Panc1 (cell line): ENCODE results near the gene SOX9. TPM values are rescaled to one million over a fixed set of nuclear protein-coding genes. Genes with fewer than 3 reads are reported as not detected.

Source experiments
- ATAC-seq: fragments of 200-7000 bp; cut with Tn5 transposase; 2 replicates; pipeline ENCODE4 v1.9.1; 2020; ENCODE audit warnings: mild to moderate bottlenecking, moderate library complexity
- BruUV-seq: library from RNA; stranded (reverse); fragments of 400-500 nt; replicated peaks from 2 replicates; lab custom pipeline; 2021; lab: Mats Ljungman, UMichigan
- CTCF ChIA-PET: fragments of 300-600 bp; sonication (Branson Sonifier 250); formaldehyde crosslinking; loops from one replicate; lab custom pipeline; 2022; ENCODE audit warnings: antibody characterized with exemption; lab: Charles Lee
- POLR2A ChIA-PET: fragments of 300-600 bp; sonication (Branson Sonifier 250); formaldehyde crosslinking; loops from one replicate; lab custom pipeline; 2022; ENCODE audit warnings: antibody characterized with exemption; lab: Charles Lee
- DNase-seq: peaks from one replicate; pipeline ENCODE4 v3.0.0-alpha.2; 2010; ENCODE audit warnings: low read depth, low spot score
- H3K27ac ChIP-seq: 2 replicates; pipeline ENCODE4 v1.5.1; 2011; ENCODE audit warnings: mild to moderate bottlenecking, low read length, inconsistent platforms
- H3K27me3 ChIP-seq: fragments of 200-500 bp; sonication (Bioruptor generic); 2 replicates; pipeline ENCODE4 v1.6.0; 2014; ENCODE audit warnings: low read length, inconsistent platforms; ENCODE audit not compliant: control insufficient read depth, insufficient read depth
- H3K36me3 ChIP-seq: fragments of 200-500 bp; sonication (Bioruptor generic); 2 replicates; pipeline ENCODE4 v1.5.1; 2014; ENCODE audit warnings: inconsistent platforms, mild to moderate bottlenecking, low read length, moderate library complexity; ENCODE audit not compliant: control insufficient read depth, insufficient read depth
- H3K4me1 ChIP-seq: 2 replicates; pipeline ENCODE4 v1.5.1; 2011; ENCODE audit warnings: inconsistent platforms, mild to moderate bottlenecking, low read length, moderate library complexity; ENCODE audit not compliant: control insufficient read depth, insufficient read depth
- H3K4me3 ChIP-seq, 2 experiments: 2 replicates each; pipeline ENCODE4 v1.5.1; 2011 to 2012; ENCODE audit warnings: low read depth in 2 of 2, low read length in 2 of 2, mild to moderate bottlenecking in 2 of 2, inconsistent platforms in 1 of 2, moderate library complexity in 1 of 2
- H3K9me3 ChIP-seq: fragments of 200-500 bp; sonication (Bioruptor generic); 2 replicates; pipeline ENCODE4 v1.5.1; 2014; ENCODE audit warnings: low read depth, mild to moderate bottlenecking, inconsistent platforms, low read length, moderate library complexity; ENCODE audit not compliant: control insufficient read depth, insufficient read depth
- CTCF ChIP-seq: fragments of 450-650 bp; IDR thresholded peaks from 2 replicates; pipeline ENCODE4 v1.5.1; 2017; ENCODE audit warnings: mild to moderate bottlenecking
- POLR2AphosphoS5 ChIP-seq: IDR thresholded peaks from 2 replicates; pipeline ENCODE4 v1.6.1; 2012; ENCODE audit warnings: mild to moderate bottlenecking, low read depth, low read length, moderate library complexity
- REST ChIP-seq, 2 experiments: IDR thresholded peaks; 2 replicates each; pipeline ENCODE4 v1.6.1; 2011 to 2012; ENCODE audit warnings: low read depth in 2 of 2, control low read depth in 1 of 2, low read length in 1 of 2, mild to moderate bottlenecking in 1 of 2, moderate library complexity in 1 of 2; ENCODE audit not compliant: insufficient read depth in 1 of 2
- SIN3A ChIP-seq: IDR thresholded peaks from 2 replicates; pipeline ENCODE4 v1.6.1; 2012; ENCODE audit warnings: low read depth, mild to moderate bottlenecking, low read length, moderate library complexity, borderline replicate concordance; ENCODE audit not compliant: insufficient read depth
- TCF7L2 ChIP-seq: IDR thresholded peaks from 2 replicates; pipeline ENCODE4 v1.6.1; 2011; ENCODE audit warnings: mild to moderate bottlenecking, low read depth, low read length, inconsistent platforms
- in situ Hi-C: cut with HindIII; loops from 2 replicates; pipeline ENCODE4 v1.10.0; 2016; ENCODE audit warnings: low sequenced_read_pairs, low pct_unique_long_range_greater_than_20kb
- intact Hi-C: fragments of 100-400 bp; cut with micrococcal nuclease; formaldehyde crosslinking; loops from one replicate; pipeline ENCODE4 v1.10.0; 2022; ENCODE audit not compliant: unreplicated experiment
- total RNA-seq: library from RNA; stranded (reverse); gene quantifications from one replicate; pipeline ENCODE4 v1.2.1, GENCODE V29; 2021; ENCODE audit not compliant: unreplicated experiment

SOX9 gene
- total RNA-seq, 1 experiment from 2014 or later = 79.5 TPM

GRCh38 chr17:72150632-72151460 lies 30.0 kb downstream of the SOX9 start:
- no peak for TF ChIP-seq POLR2AphosphoS5
- no peak for TF ChIP-seq TCF7L2
- POLR2A ChIA-PET = no interaction called here
- Histone ChIP-seq H3K27me3 (no peaks in the 10 kb centered on the region), H3K4me1 (peaks cover 48% of the 10 kb centered on the region), H3K36me3 (no peaks in the 10 kb centered on the region), H3K4me3 (peak overlapping the region; percentile 25 to 52), H3K27ac (peak overlapping the region; percentile 92), H3K9me3 (no peaks in the 10 kb centered on the region)
- no TSS peak for BruUV-seq
- CTCF ChIA-PET = no interaction called here
- DNase-seq = no peak
- ATAC-seq = peak; percentile 48
- in situ Hi-C loops = no loop called here
- intact Hi-C loops = no loop called here

- ATAC-seq (peak; percentile 97), DNase-seq (peak; percentile 82)
- CTCF ChIA-PET = interaction anchor here (0.5 kb wide), 1 partner anchor 283 kb away, joined by 3 read pairs; no protein-coding TSS in a partner anchor
- Histone ChIP-seq H3K4me3 (peak overlapping the region; percentile 25 to 52), H3K9me3 (no peaks in the 10 kb centered on the region), H3K27me3 (no peaks in the 10 kb centered on the region), H3K36me3 (no peaks in the 10 kb centered on the region), H3K27ac (peak overlapping the region; percentile 92), H3K4me1 (peaks cover 48% of the 10 kb centered on the region)
- BruUV-seq = no TSS peak
- POLR2A ChIA-PET = interaction anchor here (0.6 kb wide), 1 partner anchor 254 kb away, joined by 10 read pairs; no protein-coding TSS in a partner anchor
- in situ Hi-C loops = no loop called here
- TF ChIP-seq REST (IDR thresholded peaks at IDR 0.05; ENCODE audit: insufficient read depth in 1 of 2, low read depth in 2 of 2, low read length in 1 of 2) (peak in 1 of 2 experiments; percentile 47; a peak in 1 of 4 replicates), CTCF (no peak), TCF7L2 (peak; percentile 95), POLR2AphosphoS5 (peak; percentile 98), SIN3A (peak; percentile 83; the same call in 1 of the 2 replicates)
- intact Hi-C loops = no loop called here
These were observed 31.0 kb downstream of the SOX9 start for GRCh38 chr17:72151565-72152386.
